ENCODE measurements around the gene CEP128. TPM values are rescaled to one million over a fixed set of nuclear protein-coding genes. Genes with fewer than 3 reads are reported as not detected.

The CEP128 gene
- total and polyA plus RNA-seq, 2 experiments from 2014 or later: 7.6 to 17.6 TPM

GRCh38 chr14:80560800-80561657, 380.5 kb downstream of the CEP128 start:
- no peak for TF ChIP-seq STAT1 (IDR thresholded peaks at IDR 0.05; ENCODE audit: unreplicated experiment)
- TF ChIP-seq REST (IDR thresholded peaks at IDR 0.05; ENCODE audit: unreplicated experiment): no peak
- no peak for TF ChIP-seq EZH2 (IDR thresholded peaks at IDR 0.05; ENCODE audit: low read depth, unreplicated experiment)
- TF ChIP-seq EZH2phosphoT487 (IDR thresholded peaks at IDR 0.05; ENCODE audit: unreplicated experiment): no peak
- no peak for TF ChIP-seq ETS1 (IDR thresholded peaks at IDR 0.05)
- no peak for TF ChIP-seq ZNF462 (CRISPR knock-in tag; IDR thresholded peaks at IDR 0.05)
- Histone ChIP-seq H3K4me2 (no peak overlapping the region), H3K27ac (ENCODE audit: low read depth) (no peak overlapping the region), H2AFZ (no peak overlapping the region), H3K4me3 (no peak overlapping the region), H3K79me2 (replicated peaks; ENCODE audit: insufficient read depth) (no peaks in the 10 kb centered on the region), H3K27me3 (ENCODE audit: insufficient read depth) (no peaks in the 10 kb centered on the region), H3K36me3 (ENCODE audit: insufficient read depth) (no peaks in the 10 kb centered on the region), H3K9me2 (ENCODE audit: insufficient read depth) (no peaks in the 10 kb centered on the region), H3K4me1 (ENCODE audit: insufficient read depth) (peaks cover 12% of the 10 kb centered on the region), H3F3A (replicated peaks; ENCODE audit: low read depth) (no peaks in the 10 kb centered on the region), H4K20me1 (replicated peaks; ENCODE audit: insufficient read depth) (no peaks in the 10 kb centered on the region)
- ATAC-seq (no peak), DNase-seq (ENCODE audit: low spot score) (no peak)
- no peaks in the 10 kb centered on the region; the same call in 2 of the 3 replicates for H3K9me3 Mint-ChIP-seq
- peaks cover 3% of the 10 kb centered on the region for H3K27me3 Mint-ChIP-seq (ENCODE audit: insufficient read depth, low read depth, poor library complexity)
- no peaks in the 10 kb centered on the region for H3K36me3 Mint-ChIP-seq (ENCODE audit: low read depth)
- H3K27ac Mint-ChIP-seq: no peak overlapping the region
- H3K4me1 Mint-ChIP-seq: peaks cover 12% of the 10 kb centered on the region
- no peak overlapping the region for H3K4me3 Mint-ChIP-seq
